Epithelial cell of proximal tubule (primary cell): ENCODE measurements around the gene ANK3. TPM values are rescaled to one million over a fixed set of nuclear protein-coding genes. Genes with fewer than 3 reads are reported as not detected.

ENCODE experiments used
- DNase-seq: peaks from one replicate; pipeline ENCODE4 v3.0.0-alpha.2; 2011; ENCODE audit warnings: low read depth
- H3K4me3 ChIP-seq: 2 replicates; pipeline ENCODE4 v1.5.1; 2011; ENCODE audit warnings: low read depth, mild to moderate bottlenecking, low read length
- CTCF ChIP-seq: conservative IDR thresholded peaks from 2 replicates; pipeline ENCODE4 v1.5.1; 2012; ENCODE audit warnings: low read depth, mild to moderate bottlenecking, low read length
- total RNA-seq: library from RNA; depleted of rRNA; stranded (reverse); fragments of >200 nt; gene quantifications from 2 replicates; pipeline ENCODE4 v1.2.3, GENCODE V29; 2015

ANK3 gene
- total RNA-seq, 1 donor from 2014 or later = 6.6 TPM

GRCh38 chr10:60016794-60017193 is 372.9 kb downstream of the ANK3 start:
- H3K4me3 ChIP-seq = no peak overlapping the region
- TF ChIP-seq CTCF = no peak
- DNase-seq = no peak

- TF ChIP-seq CTCF = no peak
- H3K4me3 ChIP-seq = no peak overlapping the region
- no peak for DNase-seq
Measured at GRCh38 chr10:60009710-60010383, 379.8 kb downstream of the ANK3 start.

GRCh38 chr10:60009276-60009675 is 380.4 kb downstream of the ANK3 start:
- no peak overlapping the region for H3K4me3 ChIP-seq
- no peak for DNase-seq
- no peak for TF ChIP-seq CTCF

- no peak for DNase-seq
- peak; percentile 11 for TF ChIP-seq CTCF
Measured at GRCh38 chr10:60008816-60009215, 380.9 kb downstream of the ANK3 start.

GRCh38 chr10:60006062-60006461 is 383.6 kb downstream of the ANK3 start:
- no peak for DNase-seq
- TF ChIP-seq CTCF = no peak
- no peak overlapping the region for H3K4me3 ChIP-seq

More at GRCh38 chr10:60008816-60009215, 380.9 kb downstream of the ANK3 start:
- no peak overlapping the region for H3K4me3 ChIP-seq

- no peak overlapping the region for H3K4me3 ChIP-seq
- no peak for TF ChIP-seq CTCF
- no peak for DNase-seq
Measured at GRCh38 chr10:60003651-60004523, 385.8 kb downstream of the ANK3 start.
